IMR-90 (cell line): ENCODE data around the gene PHAF1. TPM values are rescaled to one million over a fixed set of nuclear protein-coding genes. Genes with fewer than 3 reads are reported as not detected.

Experiments
- ATAC-seq: fragments of 200-7000 bp; cut with Tn5 transposase; 2 replicates; pipeline ENCODE4 v1.9.1; 2020; ENCODE audit warnings: low read depth, mild to moderate bottlenecking, moderate library complexity
- BruUV-seq: library from RNA; stranded (reverse); fragments of 400-500 nt; replicated peaks from 2 replicates; lab custom pipeline; 2021; lab: Mats Ljungman, UMichigan
- CTCF ChIA-PET: fragments of 300-600 bp; formaldehyde crosslinking; extraction: SDS; loops from one replicate; lab custom pipeline; 2021; ENCODE audit warnings: antibody characterized with exemption; lab: Yijun Ruan, JAX
- POLR2A ChIA-PET: fragments of 300-600 bp; sonication (Branson Sonifier 250); formaldehyde crosslinking; loops from one replicate; lab custom pipeline; 2022; ENCODE audit warnings: antibody characterized with exemption; ENCODE audit not compliant: unreplicated experiment; lab: Charles Lee
- DNase-seq: peaks from one replicate; pipeline ENCODE4 v3.0.0; 2013
- H2AFZ ChIP-seq: replicated peaks from 2 replicates; pipeline ENCODE3; 2013; ENCODE audit warnings: low read length, mild to moderate bottlenecking; ENCODE audit not compliant: poor library complexity
- H2AK5ac ChIP-seq: 2 replicates; pipeline ENCODE4 v1.6.1; 2013; ENCODE audit warnings: low read depth, low read length, inconsistent platforms
- H2AK9ac ChIP-seq: replicated peaks from 2 replicates; pipeline ENCODE3; 2013; ENCODE audit warnings: mild to moderate bottlenecking, low read depth, low read length, moderate library complexity; ENCODE audit not compliant: poor library complexity
- H2BK120ac ChIP-seq: 2 replicates; pipeline ENCODE4 v1.6.1; 2013; ENCODE audit warnings: low read depth, low read length, inconsistent platforms
- H2BK15ac ChIP-seq: 3 replicates; pipeline ENCODE4 v1.6.1; 2013; ENCODE audit warnings: low read depth, low read length, inconsistent platforms
- H2BK20ac ChIP-seq: 2 replicates; pipeline ENCODE4 v1.6.1; 2013; ENCODE audit warnings: low read depth, mild to moderate bottlenecking, inconsistent platforms, low read length, moderate library complexity
- H2BK5ac ChIP-seq: 2 replicates; pipeline ENCODE4 v1.6.1; 2013; ENCODE audit warnings: mild to moderate bottlenecking, low read depth, low read length, inconsistent platforms; ENCODE audit not compliant: poor library complexity, severe bottlenecking
- H3K14ac ChIP-seq: replicated peaks from 2 replicates; pipeline ENCODE4 v1.6.1; 2013; ENCODE audit warnings: low read depth, low read length, inconsistent platforms
- H3K18ac ChIP-seq: 2 replicates; pipeline ENCODE4 v1.6.1; 2013; ENCODE audit warnings: low read depth, low read length, control low read depth
- H3K23ac ChIP-seq: 2 replicates; pipeline ENCODE4 v1.6.1; 2013; ENCODE audit warnings: low read depth, low read length, inconsistent platforms
- H3K27ac ChIP-seq: 2 replicates; pipeline ENCODE4 v1.5.1; 2013; ENCODE audit warnings: mild to moderate bottlenecking, control low read depth, low read length; ENCODE audit not compliant: insufficient read depth
- H3K27me3 ChIP-seq: 2 replicates; pipeline ENCODE4 v1.6.1; 2013; ENCODE audit warnings: low read length; ENCODE audit not compliant: control insufficient read depth, insufficient read depth
- H3K36me3 ChIP-seq: 2 replicates; pipeline ENCODE4 v1.6.1; 2013; ENCODE audit warnings: low read length, mixed read lengths; ENCODE audit not compliant: control insufficient read depth, insufficient read depth
- H3K4ac ChIP-seq: 2 replicates; pipeline ENCODE4 v1.6.1; 2013; ENCODE audit warnings: low read depth, low read length, inconsistent platforms
- H3K4me1 ChIP-seq: 2 replicates; pipeline ENCODE4 v1.6.1; 2013; ENCODE audit warnings: low read length, mixed read lengths; ENCODE audit not compliant: control insufficient read depth, insufficient read depth
- H3K4me2 ChIP-seq: 2 replicates; pipeline ENCODE4 v1.6.1; 2013; ENCODE audit warnings: low read depth, mild to moderate bottlenecking, control low read depth, low read length, moderate library complexity
- H3K4me3 ChIP-seq: 2 replicates; pipeline ENCODE4 v1.5.1; 2013; ENCODE audit warnings: low read depth, mild to moderate bottlenecking, control low read depth, low read length, moderate library complexity; ENCODE audit not compliant: insufficient read depth
- H3K56ac ChIP-seq: 2 replicates; pipeline ENCODE4 v1.6.1; 2013; ENCODE audit warnings: low read length, inconsistent platforms; ENCODE audit not compliant: insufficient read depth; ENCODE audit errors: extremely low read depth
- H3K79me1 ChIP-seq, 2 experiments: 2 replicates each; pipeline ENCODE4 v1.6.1; 2013; ENCODE audit warnings: low read length in 2 of 2, inconsistent platforms in 1 of 2, low read depth in 1 of 2
- H3K9ac ChIP-seq: 2 replicates; pipeline ENCODE4 v1.6.1; 2013; ENCODE audit warnings: low read depth, low read length, control low read depth
- H3K9me1 ChIP-seq: 2 replicates; pipeline ENCODE4 v1.6.1; 2013; ENCODE audit warnings: low read length, inconsistent platforms; ENCODE audit not compliant: insufficient read depth
- H3K9me3 ChIP-seq: 2 replicates; pipeline ENCODE4 v1.6.1; 2013; ENCODE audit warnings: low read length; ENCODE audit not compliant: control insufficient read depth, insufficient read depth
- H4K20me1 ChIP-seq: 2 replicates; pipeline ENCODE4 v1.6.1; 2013; ENCODE audit warnings: low read length, inconsistent platforms; ENCODE audit not compliant: insufficient read depth
- H4K5ac ChIP-seq: 2 replicates; pipeline ENCODE4 v1.6.1; 2013; ENCODE audit warnings: mild to moderate bottlenecking, low read depth, low read length, control low read depth
- H4K8ac ChIP-seq, 2 experiments: 2 replicates each; pipeline ENCODE4 v1.6.1; 2013; ENCODE audit warnings: low read depth in 2 of 2, low read length in 2 of 2, control low read depth in 1 of 2, inconsistent platforms in 1 of 2
- H4K91ac ChIP-seq: 2 replicates; pipeline ENCODE4 v1.6.1; 2013; ENCODE audit warnings: low read depth, low read length, inconsistent platforms; ENCODE audit not compliant: insufficient read depth
- NFE2L2 ChIP-seq: fragments of 150-350 bp; IDR thresholded peaks from 2 replicates; pipeline ENCODE4 v1.6.1; 2016; ENCODE audit warnings: low read depth, mild to moderate bottlenecking, low read length
- WGBS, 2 experiments: methylation state at CpG; one replicate each; pipeline versions ENCODE4 v1.1.5 to v1.1.7; 2013; ENCODE audit warnings: missing lambda C conversion rate in 2 of 2; ENCODE audit not compliant: insufficient read length in 1 of 2; ENCODE audit errors: extremely low coverage in 2 of 2; 5-methylcytosine and 5-hydroxymethylcytosine counted together
- dilution Hi-C: fragments of 300-500 bp; cut with HindIII; formaldehyde crosslinking; loops from one replicate; pipeline ENCODE4 v1.14.3; 2018; ENCODE audit warnings: low sequenced_read_pairs; ENCODE audit not compliant: unreplicated experiment
- in situ Hi-C: fragments of 300-500 bp; cut with MboI; formaldehyde crosslinking; loops from 3 replicates; pipeline ENCODE4 v1.14.3; 2019; ENCODE audit warnings: low sequenced_read_pairs, inconsistent platforms, mixed read lengths
- intact Hi-C: fragments of 100-400 bp; cut with micrococcal nuclease; formaldehyde crosslinking; loops from 2 replicates; pipeline ENCODE4 v1.10.0; 2022
- polyA plus RNA-seq, 3 experiments: library from polyadenylated mRNA; depleted of rRNA; stranded (reverse); fragments of >200 nt; gene quantifications; 2 replicates each; pipeline ENCODE4 v1.2.3, GENCODE V29; 2012; ENCODE audit warnings: low replicate concordance in 1 of 3
- total RNA-seq: library from RNA; depleted of rRNA; stranded (reverse); fragments of >200 nt; gene quantifications from 2 replicates; pipeline ENCODE4 v1.2.3, GENCODE V29; 2012
- TF ChIP-seq, protein P1 (sequence below): fragments of 150-350 bp; IDR thresholded peaks from 2 replicates; pipeline ENCODE4 v1.6.1; 2017; ENCODE audit warnings: mild to moderate bottlenecking, antibody characterized with exemption, low read length, low read depth

PHAF1 gene
- total and polyA plus RNA-seq, 2 of the 4 experiments (the other 2 are of a cell fraction) = 14.0 to 19.8 TPM

DNA sequence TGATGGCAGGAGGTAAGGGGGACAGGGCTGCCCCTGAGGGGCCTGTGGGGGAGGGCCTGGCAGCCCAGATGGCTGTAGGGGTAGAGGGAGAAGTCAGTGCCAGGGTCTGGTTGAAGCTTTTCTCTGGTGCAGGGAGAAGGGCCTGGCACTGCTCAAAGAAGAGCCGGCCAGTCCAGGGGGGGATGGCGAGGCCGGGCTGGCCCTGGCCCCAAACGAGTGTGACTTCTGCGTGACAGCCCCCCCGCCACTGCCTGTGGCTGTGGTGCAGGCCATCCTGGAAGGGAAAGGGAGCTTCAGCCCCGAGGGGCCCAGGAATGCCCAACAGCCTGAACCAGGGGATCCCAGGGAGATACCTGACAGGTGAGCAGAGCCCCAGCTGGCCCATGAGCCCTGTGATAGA lies 57.8 kb downstream of the PHAF1 start:
- WGBS, 2 experiments = 85% methylated on average over 6 of the region's 7 CpGs; no CpG with 5 or more reads in 1 of the 2 experiments
- Histone ChIP-seq H4K20me1 (no peaks in the 10 kb centered on the region), H3K23ac (no peak overlapping the region), H3K9ac (no peak overlapping the region), H3K4me2 (no peak overlapping the region), H3K27me3 (peaks cover 24% of the 10 kb centered on the region; the same call in 1 of the 2 replicates), H3K9me3 (no peaks in the 10 kb centered on the region), H4K5ac (no peak overlapping the region), H3K79me1 (peaks cover 9 to 20% of the 10 kb centered on the region in 2 experiments; a peak in 3 of 4 replicates), H2BK20ac (no peak overlapping the region), H2BK5ac (no peak overlapping the region), H3K9me1 (peaks cover 17% of the 10 kb centered on the region), H3K4ac (no peak overlapping the region), H2BK120ac (no peak overlapping the region), H3K27ac (no peak overlapping the region), H2AK9ac (no peak overlapping the region), H2AFZ (no peak overlapping the region), H4K8ac (no peak overlapping the region), H3K18ac (no peak overlapping the region), H2BK15ac (no peak overlapping the region), H2AK5ac (no peak overlapping the region), H4K91ac (no peak overlapping the region), H3K56ac (no peak overlapping the region), H3K14ac (no peak overlapping the region), H3K4me3 (no peak overlapping the region), H3K36me3 (peaks cover 3% of the 10 kb centered on the region; the same call in 1 of the 2 replicates), H3K4me1 (peaks cover 34% of the 10 kb centered on the region)
- ChIA-PET POLR2A (no interaction called here), CTCF (no interaction called here)
- ATAC-seq (no peak), DNase-seq (no peak)
- in situ Hi-C loops (no loop called here), intact Hi-C loops (no loop called here), dilution Hi-C loops (no loop called here)
- TF ChIP-seq NFE2L2 = no peak
- TF ChIP-seq, protein P1, sequence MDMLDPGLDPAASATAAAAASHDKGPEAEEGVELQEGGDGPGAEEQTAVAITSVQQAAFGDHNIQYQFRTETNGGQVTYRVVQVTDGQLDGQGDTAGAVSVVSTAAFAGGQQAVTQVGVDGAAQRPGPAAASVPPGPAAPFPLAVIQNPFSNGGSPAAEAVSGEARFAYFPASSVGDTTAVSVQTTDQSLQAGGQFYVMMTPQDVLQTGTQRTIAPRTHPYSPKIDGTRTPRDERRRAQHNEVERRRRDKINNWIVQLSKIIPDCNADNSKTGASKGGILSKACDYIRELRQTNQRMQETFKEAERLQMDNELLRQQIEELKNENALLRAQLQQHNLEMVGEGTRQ = no peak
- BruUV-seq = no TSS peak
